ENCODE measurements around the gene PBX4.

GRCh38 chr19:19619181-19619848, 828 bp upstream of the PBX4 start:
- TF ChIP-seq CTCF (IDR thresholded peaks at IDR 0.05) (no peak), POLR2A (IDR thresholded peaks at IDR 0.05) (no peak)

All from lower leg skin (tissue), 3 donors.